ENCODE results near the gene LEO1. TPM values are rescaled to one million over a fixed set of nuclear protein-coding genes. Genes with fewer than 3 reads are reported as not detected.

The LEO1 gene
- total RNA-seq, 1 donor from 2014 or later: 25.5 TPM

DNA sequence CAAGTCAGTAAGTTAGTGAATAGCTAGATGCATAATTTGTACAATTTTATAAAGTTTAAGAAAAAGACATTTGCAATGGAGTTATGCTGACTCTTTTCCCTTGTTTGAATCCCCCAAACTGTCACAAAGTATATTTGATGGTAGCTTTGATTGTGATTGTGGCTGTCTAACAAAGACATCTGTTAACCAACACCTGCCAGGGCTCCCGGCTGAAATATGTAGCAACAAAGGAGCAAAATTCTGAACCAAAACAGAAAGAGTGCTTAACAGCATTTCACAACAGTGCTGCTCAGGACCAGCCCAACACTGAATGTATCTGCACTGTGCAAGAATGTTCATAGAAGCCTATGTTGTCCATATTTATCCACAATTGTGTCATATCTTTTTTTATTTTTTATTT lies 39.4 kb downstream of the LEO1 start:
- Mint-ChIP-seq H3K36me3 (ENCODE audit: low read depth, unreplicated experiment) (peaks cover 11% of the 10 kb centered on the region), H3K4me3 (ENCODE audit: unreplicated experiment) (no peak overlapping the region), H3K27me3 (ENCODE audit: unreplicated experiment) (peaks cover 2% of the 10 kb centered on the region), H3K27ac (ENCODE audit: unreplicated experiment) (no peak overlapping the region), H3K9me3 (ENCODE audit: unreplicated experiment) (no peaks in the 10 kb centered on the region), H3K4me1 (ENCODE audit: unreplicated experiment) (peaks cover 18% of the 10 kb centered on the region)
- no peak for DNase-seq (ENCODE audit: low spot score)
- TF ChIP-seq, protein P1, sequence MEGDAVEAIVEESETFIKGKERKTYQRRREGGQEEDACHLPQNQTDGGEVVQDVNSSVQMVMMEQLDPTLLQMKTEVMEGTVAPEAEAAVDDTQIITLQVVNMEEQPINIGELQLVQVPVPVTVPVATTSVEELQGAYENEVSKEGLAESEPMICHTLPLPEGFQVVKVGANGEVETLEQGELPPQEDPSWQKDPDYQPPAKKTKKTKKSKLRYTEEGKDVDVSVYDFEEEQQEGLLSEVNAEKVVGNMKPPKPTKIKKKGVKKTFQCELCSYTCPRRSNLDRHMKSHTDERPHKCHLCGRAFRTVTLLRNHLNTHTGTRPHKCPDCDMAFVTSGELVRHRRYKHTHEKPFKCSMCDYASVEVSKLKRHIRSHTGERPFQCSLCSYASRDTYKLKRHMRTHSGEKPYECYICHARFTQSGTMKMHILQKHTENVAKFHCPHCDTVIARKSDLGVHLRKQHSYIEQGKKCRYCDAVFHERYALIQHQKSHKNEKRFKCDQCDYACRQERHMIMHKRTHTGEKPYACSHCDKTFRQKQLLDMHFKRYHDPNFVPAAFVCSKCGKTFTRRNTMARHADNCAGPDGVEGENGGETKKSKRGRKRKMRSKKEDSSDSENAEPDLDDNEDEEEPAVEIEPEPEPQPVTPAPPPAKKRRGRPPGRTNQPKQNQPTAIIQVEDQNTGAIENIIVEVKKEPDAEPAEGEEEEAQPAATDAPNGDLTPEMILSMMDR (IDR thresholded peaks at IDR 0.05; ENCODE audit: unreplicated experiment): no peak

DNA sequence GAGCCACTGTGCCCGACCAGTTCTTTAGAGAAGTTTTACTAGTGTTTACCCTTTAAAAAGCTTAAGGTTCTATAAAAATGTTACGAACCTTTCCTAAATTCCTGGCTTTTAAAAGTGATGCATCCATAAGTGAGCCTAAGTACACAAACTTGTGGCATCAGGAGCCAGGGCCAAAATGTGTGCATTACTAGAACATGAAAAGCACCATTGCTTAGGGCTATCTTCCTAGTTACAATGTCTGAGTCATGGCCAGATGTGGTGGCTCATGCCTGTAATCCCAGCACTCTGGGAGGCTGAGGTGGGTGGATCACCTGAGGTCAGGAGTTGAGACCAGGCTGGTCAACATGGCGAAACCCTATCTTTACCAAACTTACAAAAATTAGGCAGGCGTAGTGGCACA lies 39.9 kb downstream of the LEO1 start:
- Mint-ChIP-seq H3K9me3 (ENCODE audit: unreplicated experiment) (no peaks in the 10 kb centered on the region), H3K27ac (ENCODE audit: unreplicated experiment) (no peak overlapping the region), H3K4me3 (ENCODE audit: unreplicated experiment) (no peak overlapping the region), H3K27me3 (ENCODE audit: unreplicated experiment) (peaks cover 2% of the 10 kb centered on the region), H3K4me1 (ENCODE audit: unreplicated experiment) (peaks cover 15% of the 10 kb centered on the region), H3K36me3 (ENCODE audit: low read depth, unreplicated experiment) (peaks cover 11% of the 10 kb centered on the region)
- no peak for DNase-seq (ENCODE audit: low spot score)
- TF ChIP-seq, protein P1 (IDR thresholded peaks at IDR 0.05; ENCODE audit: unreplicated experiment): no peak

DNA sequence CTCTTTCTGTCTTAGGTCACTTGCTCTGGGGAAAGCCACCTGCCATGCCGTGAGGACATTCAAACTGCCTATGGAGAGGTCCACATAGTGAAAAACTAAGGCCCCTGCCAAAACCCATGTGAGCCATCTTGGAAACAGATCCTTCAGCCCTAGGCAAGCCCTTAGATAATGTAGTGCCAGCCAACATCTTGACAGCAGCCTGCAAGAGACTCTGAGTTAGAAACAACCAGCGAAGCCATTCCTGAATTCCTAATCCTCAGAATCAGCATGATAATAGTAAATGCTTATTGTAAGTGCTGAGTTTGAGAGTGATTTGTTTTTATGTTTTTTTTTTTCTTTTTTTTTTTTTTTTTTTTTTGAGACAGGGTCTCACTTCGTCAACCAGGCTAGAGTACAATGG lies 40.6 kb downstream of the LEO1 start:
- peaks cover 7% of the 10 kb centered on the region for H3K36me3 Mint-ChIP-seq (ENCODE audit: low read depth, unreplicated experiment)
- TF ChIP-seq, protein P1 (IDR thresholded peaks at IDR 0.05; ENCODE audit: unreplicated experiment): no peak
- DNase-seq (ENCODE audit: low spot score): no peak
- H3K27ac Mint-ChIP-seq (ENCODE audit: unreplicated experiment): no peak overlapping the region
- H3K9me3 Mint-ChIP-seq (ENCODE audit: unreplicated experiment): no peaks in the 10 kb centered on the region
- peaks cover 9% of the 10 kb centered on the region for H3K4me1 Mint-ChIP-seq (ENCODE audit: unreplicated experiment)
- H3K4me3 Mint-ChIP-seq (ENCODE audit: unreplicated experiment): no peak overlapping the region
- peaks cover 2% of the 10 kb centered on the region for H3K27me3 Mint-ChIP-seq (ENCODE audit: unreplicated experiment)

DNA sequence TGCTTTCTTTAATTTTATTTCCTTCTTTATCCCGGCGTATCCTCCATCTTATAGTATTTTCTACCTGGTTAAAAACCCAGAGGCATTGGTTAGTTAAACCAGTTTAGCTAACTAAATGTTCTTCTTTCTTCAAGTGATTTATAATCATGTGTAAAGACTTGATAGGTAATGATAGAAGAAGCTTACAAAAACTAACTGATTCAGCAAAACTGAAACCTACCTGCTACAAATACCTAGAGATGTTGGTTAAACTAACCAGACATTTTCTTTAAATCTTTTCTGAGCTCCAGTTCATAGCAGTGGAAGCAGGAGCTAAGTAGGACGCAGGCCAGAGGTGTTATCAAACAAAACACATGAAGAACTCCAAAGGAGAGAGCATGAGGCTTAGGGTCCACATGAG lies 44.8 kb downstream of the LEO1 start:
- H3K9me3 Mint-ChIP-seq (ENCODE audit: unreplicated experiment): no peaks in the 10 kb centered on the region
- no peak overlapping the region for H3K4me3 Mint-ChIP-seq (ENCODE audit: unreplicated experiment)
- peaks cover 17% of the 10 kb centered on the region for H3K36me3 Mint-ChIP-seq (ENCODE audit: low read depth, unreplicated experiment)
- H3K27me3 Mint-ChIP-seq (ENCODE audit: unreplicated experiment): peaks cover 6% of the 10 kb centered on the region
- no peak for DNase-seq (ENCODE audit: low spot score)
- H3K27ac Mint-ChIP-seq (ENCODE audit: unreplicated experiment): no peak overlapping the region
- TF ChIP-seq, protein P1 (IDR thresholded peaks at IDR 0.05; ENCODE audit: unreplicated experiment): no peak
- no peaks in the 10 kb centered on the region for H3K4me1 Mint-ChIP-seq (ENCODE audit: unreplicated experiment)

DNA sequence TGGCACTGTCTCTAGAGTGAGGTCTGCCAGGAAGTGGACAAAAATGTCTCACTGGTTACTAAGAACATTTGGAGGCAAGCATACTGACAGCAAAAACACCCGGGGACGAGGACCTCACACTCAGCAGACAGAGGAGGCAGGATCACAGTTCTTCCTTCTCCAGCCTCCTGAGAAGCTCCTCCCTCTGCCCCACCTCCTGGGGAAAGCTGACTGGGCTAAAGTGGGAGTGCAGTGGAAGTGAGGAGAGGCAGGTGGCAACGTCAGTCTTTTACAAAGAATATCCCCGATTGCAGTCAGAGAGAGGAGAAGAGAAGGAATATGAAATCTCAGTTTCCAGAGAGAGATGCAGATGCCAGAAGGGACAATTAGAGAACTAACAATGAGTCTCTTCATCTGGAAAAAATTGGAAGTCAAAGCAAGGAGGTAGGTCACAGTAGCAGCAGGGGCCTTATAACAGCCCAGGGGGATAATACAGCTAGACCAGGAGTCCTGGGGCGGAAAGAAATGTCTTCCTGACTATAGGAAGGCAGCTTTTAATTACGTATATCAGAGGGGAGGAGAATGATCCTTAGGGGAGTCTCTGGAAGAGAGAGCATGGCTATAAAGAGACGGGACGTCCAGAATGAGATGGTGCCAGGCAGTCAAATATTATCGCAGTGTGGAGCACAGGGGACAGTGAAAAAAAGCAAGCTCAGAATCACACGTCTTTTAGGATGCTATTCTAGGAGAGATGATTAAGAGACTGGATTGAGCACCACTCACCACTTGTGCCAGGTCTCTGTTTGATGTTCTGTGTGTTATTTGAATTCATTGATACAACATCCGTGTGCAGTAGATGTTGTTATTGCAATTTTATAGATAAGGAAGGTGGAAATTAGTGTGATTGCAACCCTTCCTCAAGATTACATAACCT lies 47.2 kb downstream of the LEO1 start:
- no peaks in the 10 kb centered on the region for H3K4me1 Mint-ChIP-seq (ENCODE audit: unreplicated experiment)
- DNase-seq (ENCODE audit: low spot score): no peak
- H3K27me3 Mint-ChIP-seq (ENCODE audit: unreplicated experiment): peaks cover 4% of the 10 kb centered on the region
- H3K4me3 Mint-ChIP-seq (ENCODE audit: unreplicated experiment): peak overlapping the region; percentile 16
- peak overlapping the region; percentile 3 for H3K27ac Mint-ChIP-seq (ENCODE audit: unreplicated experiment)
- no peaks in the 10 kb centered on the region for H3K9me3 Mint-ChIP-seq (ENCODE audit: unreplicated experiment)
- H3K36me3 Mint-ChIP-seq (ENCODE audit: low read depth, unreplicated experiment): peaks cover 19% of the 10 kb centered on the region
- TF ChIP-seq, protein P1 (IDR thresholded peaks at IDR 0.05; ENCODE audit: unreplicated experiment): no peak
